ES-I3 (cell line): Measurements from ENCODE around the gene KRTAP10-7.
"Not testable (repeated sequence)": the region's sequence is repeated elsewhere in the genome, so short reads cannot be mapped to it uniquely, and the experiment has no call there.

ENCODE experiments used
- H3K36me3 ChIP-seq: 2 replicates; pipeline ENCODE4 v1.6.1; 2013; ENCODE audit warnings: mild to moderate bottlenecking, low read length, control low read depth, moderate library complexity; ENCODE audit not compliant: insufficient read depth
- H3K4me1 ChIP-seq: 2 replicates; pipeline ENCODE4 v1.6.1; 2013; ENCODE audit warnings: mild to moderate bottlenecking, control low read depth, low read length; ENCODE audit not compliant: insufficient read depth
- H3K9ac ChIP-seq: 2 replicates; pipeline ENCODE4 v1.6.1; 2013; ENCODE audit warnings: low read depth, mild to moderate bottlenecking, low read length, moderate library complexity
- H3K9me3 ChIP-seq: 2 replicates; pipeline ENCODE4 v1.6.1; 2013; ENCODE audit warnings: mild to moderate bottlenecking, low read length, moderate library complexity; ENCODE audit not compliant: control insufficient read depth, insufficient read depth

Gene KRTAP10-7

DNA sequence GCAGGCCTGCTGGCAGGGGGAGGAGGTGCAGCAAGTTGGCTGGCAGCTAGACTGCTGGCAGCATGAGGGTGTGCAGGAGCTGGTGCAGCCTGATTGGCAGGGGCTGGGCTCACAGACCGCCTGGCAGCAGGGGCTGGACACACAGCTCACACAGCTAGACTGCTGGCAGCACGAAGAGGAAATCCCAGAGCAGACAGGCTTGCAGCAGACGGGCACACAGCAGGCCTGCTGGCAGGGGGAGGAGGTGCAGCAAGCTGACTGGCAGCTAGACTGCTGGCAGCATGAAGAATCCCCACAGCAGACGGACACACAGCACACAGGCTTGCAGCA is 8.6 kb upstream of the KRTAP10-7 start:
- H3K9me3 ChIP-seq, H3K4me1 ChIP-seq, H3K9ac ChIP-seq, H3K36me3 ChIP-seq: not testable (repeated sequence)

DNA sequence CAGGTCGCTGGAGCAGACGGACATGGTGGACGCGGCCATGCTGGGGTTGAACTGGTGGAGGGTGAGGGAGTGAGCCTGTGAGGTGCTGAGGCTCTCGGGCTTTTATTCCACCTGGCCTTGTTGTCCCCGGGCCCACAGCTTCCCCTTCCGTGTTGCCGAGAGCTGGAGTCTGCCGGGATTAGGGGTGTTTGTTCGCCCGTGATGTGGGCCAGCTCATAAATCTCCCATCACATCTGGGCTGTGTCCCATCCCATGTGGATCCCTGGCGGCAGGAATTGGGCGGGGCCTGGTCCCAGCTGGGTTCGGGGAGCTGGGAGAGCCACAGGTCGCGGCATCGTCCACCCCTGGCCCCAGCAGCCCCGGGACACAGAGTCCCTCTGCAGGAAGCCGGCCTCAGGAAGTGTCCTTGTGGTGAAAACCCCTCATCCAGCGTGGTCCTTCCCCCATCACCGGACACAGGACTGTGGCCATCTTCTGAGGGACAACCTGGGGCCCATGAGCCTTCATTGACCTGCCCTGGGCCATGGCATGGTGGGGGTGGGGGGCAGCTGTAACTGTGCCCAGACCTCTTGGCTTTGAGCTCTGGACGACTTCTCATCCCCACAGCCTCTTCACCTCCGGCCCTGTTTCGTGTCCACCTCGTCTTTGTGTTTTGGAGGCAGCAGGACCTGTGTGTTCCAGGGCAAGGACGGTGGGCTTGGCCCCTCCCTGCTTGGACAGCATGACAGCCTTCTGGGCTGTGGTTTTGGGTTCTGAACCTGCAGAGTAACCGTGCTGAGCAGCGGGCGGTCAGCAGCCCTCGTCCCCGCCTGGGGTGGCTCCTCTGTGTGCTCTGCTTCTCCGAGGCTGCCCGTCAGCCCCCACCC is 7.7 kb upstream of the KRTAP10-7 start, which contains the start of gene KRTAP10-6:
TSS of gene KRTAP10-6 (minus strand) at position 60 of the 866 bp plus-strand sequence. CDS start at position 39, 21 bp downstream.
- Histone ChIP-seq H3K9me3 (no peaks in the 10 kb centered on the region), H3K4me1 (peaks cover 4% of the 10 kb centered on the region; the same call in 1 of the 2 replicates), H3K9ac (no peak within 1 kb of the TSS), H3K36me3 (no peaks in the 10 kb centered on the region)

DNA sequence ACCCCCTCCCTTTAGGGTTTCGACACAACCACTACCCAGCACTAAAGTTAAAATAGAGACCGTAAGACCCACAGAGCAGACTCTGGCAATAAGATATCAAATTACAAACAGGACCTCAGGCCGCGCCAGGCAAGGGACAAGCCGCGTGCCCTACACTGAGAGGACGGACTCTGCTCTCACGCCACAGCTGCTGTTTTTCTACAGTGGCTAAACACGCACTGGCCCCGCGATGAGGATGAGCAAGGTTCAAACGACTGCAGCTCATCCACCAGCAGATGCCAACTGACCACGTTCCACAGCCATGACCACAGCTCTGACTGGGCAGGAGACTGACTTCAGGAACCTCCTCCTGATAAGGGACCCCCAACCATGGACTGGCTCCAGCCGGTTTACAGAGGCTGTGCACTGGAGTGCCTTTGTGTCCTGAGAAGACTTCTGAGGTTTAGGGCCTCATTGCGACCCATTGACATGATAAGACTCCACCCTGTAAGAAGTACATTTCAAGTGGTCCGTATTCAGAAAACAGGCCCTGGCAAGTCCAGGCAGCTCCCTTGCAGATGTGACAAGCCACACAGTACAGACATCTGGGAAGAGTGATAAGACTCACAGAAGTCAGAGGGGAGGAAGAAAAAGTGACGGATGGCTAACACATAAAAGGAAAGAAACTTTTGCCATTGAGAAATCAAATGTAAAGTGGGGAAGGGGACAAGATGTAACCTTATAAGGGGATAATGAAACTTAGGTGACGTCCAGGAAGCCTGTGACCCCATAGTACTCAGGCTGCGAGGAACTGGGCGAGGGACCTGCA is 6.6 kb upstream of the KRTAP10-7 start:
- H3K9ac ChIP-seq, result no peak overlapping the region

DNA sequence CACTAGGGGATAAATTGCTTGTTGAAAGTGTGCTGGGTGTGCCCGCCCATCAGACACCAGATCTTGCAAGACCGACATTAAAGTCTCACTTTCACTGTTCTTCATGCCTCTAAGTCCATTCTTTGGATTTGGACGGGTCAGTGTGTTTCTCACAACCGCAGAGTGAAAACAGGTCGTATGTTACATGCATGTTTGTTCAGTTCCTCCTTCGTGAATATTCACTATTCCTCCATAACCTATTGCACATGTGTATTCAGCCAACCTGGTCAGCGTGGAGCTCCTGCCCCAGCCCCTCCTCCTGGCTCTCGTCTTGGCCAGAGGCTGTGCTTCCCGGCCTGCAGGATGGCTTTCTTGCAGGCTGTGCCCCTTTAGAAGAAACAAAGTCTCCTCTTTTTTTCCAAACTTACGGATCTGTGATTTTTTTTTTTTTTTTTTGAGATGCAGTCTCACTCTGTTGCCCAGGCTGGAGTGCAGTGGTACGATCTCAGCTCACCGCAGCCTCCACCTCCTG is 5.9 kb upstream of the KRTAP10-7 start:
- H3K9me3 ChIP-seq, result no peaks in the 10 kb centered on the region; the same call in 1 of the 2 replicates
- H3K4me1 ChIP-seq, result peaks cover 4% of the 10 kb centered on the region
- no peaks in the 10 kb centered on the region for H3K36me3 ChIP-seq
- no peak overlapping the region for H3K9ac ChIP-seq

More for the DNA sequence above, 6.6 kb upstream of the KRTAP10-7 start:
- Histone ChIP-seq H3K36me3 (no peaks in the 10 kb centered on the region), H3K9me3 (no peaks in the 10 kb centered on the region; the same call in 1 of the 2 replicates), H3K4me1 (peaks cover 4% of the 10 kb centered on the region)

DNA sequence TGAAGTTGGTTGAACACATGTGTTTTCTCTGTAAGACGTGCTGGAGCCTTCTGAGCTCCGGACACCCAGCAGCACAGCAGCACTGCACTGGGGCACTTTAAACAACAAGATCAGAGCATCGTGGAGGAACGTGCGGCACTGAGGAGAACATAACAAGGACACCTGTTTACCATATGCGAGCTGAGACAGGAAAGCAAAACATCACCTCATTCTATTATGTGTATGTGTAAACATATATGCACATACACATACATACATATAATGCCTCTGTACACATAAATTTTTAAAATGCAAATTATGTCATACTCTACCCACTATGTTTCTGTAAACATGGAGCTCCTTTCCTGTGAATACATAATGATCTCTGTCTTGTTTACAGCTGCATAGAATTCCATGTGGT is 4.9 kb upstream of the KRTAP10-7 start:
- no peaks in the 10 kb centered on the region; the same call in 1 of the 2 replicates for H3K9me3 ChIP-seq
- no peak overlapping the region for H3K9ac ChIP-seq
- no peaks in the 10 kb centered on the region for H3K36me3 ChIP-seq

DNA sequence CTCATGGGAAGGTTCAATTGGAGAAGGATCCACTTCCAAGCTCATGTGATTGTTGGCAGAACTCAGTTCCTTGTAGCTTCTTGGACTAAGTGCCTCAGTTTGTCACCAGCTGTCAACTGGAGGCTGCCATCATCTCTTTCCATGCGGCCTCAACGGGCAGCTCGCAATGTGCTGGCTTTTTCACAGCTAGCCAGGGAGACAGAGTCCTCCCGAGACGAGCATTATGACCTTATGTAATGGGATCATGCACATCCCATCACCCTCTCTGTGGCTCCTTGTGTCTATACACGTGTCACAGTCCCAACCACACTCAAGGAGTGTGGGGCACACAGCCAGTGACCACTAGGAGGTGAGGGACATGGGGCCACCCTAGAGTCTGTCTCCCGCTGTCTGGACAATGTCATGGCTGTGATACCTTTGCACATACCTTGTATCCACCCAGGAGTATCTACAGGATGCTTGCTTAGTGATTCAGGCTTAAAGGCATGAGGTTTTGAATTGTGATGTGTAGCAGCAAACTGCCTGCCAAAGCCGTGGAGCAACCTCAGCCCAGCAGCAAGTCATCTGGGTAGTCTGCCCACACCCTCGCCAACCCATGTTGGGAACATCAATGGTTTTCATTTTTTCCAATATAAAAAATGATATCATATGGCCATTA is 4.2 kb upstream of the KRTAP10-7 start:
- no peak overlapping the region for H3K9ac ChIP-seq
- no peaks in the 10 kb centered on the region; the same call in 1 of the 2 replicates for H3K9me3 ChIP-seq
- no peaks in the 10 kb centered on the region for H3K36me3 ChIP-seq
- peaks cover 4% of the 10 kb centered on the region for H3K4me1 ChIP-seq

More for the DNA sequence above, 4.9 kb upstream of the KRTAP10-7 start:
- H3K4me1 ChIP-seq, result peaks cover 4% of the 10 kb centered on the region

- Histone ChIP-seq H3K4me1 (peaks cover 4% of the 10 kb centered on the region; the same call in 1 of the 2 replicates), H3K36me3 (no peaks in the 10 kb centered on the region), H3K9me3 (no peaks in the 10 kb centered on the region; the same call in 1 of the 2 replicates), H3K9ac (no peak overlapping the region)
Observed at GRCh38 chr21:44598061-44598460, 2.3 kb upstream of the KRTAP10-7 start.

GRCh38 chr21:44599264-44600029 is 950 bp upstream of the KRTAP10-7 start:
- no peaks in the 10 kb centered on the region; the same call in 1 of the 2 replicates for H3K9me3 ChIP-seq
- no peaks in the 10 kb centered on the region; the same call in 1 of the 2 replicates for H3K4me1 ChIP-seq
- no peaks in the 10 kb centered on the region for H3K36me3 ChIP-seq
- no peak overlapping the region for H3K9ac ChIP-seq

- not testable (repeated sequence) for H3K9me3 ChIP-seq
Observed at GRCh38 chr21:44601091-44601490, 694 bp downstream of the KRTAP10-7 start.

GRCh38 chr21:44601596-44602462 is 1.4 kb downstream of the KRTAP10-7 start:
- no peaks in the 10 kb centered on the region; the same call in 1 of the 2 replicates for H3K9me3 ChIP-seq
- H3K36me3 ChIP-seq, result no peaks in the 10 kb centered on the region
- no peak overlapping the region for H3K9ac ChIP-seq
- no peaks in the 10 kb centered on the region; the same call in 1 of the 2 replicates for H3K4me1 ChIP-seq

More at GRCh38 chr21:44601091-44601490, 694 bp downstream of the KRTAP10-7 start:
- H3K4me1 ChIP-seq, H3K36me3 ChIP-seq, H3K9ac ChIP-seq: not testable (repeated sequence)

DNA sequence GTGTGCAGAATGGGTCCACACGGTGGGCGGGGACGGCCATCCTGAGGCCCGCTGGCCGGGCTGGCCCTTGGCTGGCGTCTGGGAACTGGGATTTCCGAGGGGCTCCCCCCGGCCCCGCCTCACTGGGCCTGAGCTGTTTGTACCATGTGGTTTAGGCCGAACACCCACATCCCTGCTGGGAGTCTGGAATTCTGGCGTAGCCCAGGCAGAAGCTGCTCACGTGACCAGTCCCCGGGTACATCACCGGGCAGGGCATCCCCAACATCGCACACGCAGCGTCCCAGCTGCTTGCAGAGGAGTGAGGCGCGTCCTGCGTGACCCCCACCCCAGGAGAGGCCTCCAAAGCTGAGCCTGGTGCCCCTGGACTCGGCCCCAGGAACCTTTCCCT is 2.1 kb downstream of the KRTAP10-7 start:
- no peak overlapping the region for H3K9ac ChIP-seq
- H3K9me3 ChIP-seq, result no peaks in the 10 kb centered on the region; the same call in 1 of the 2 replicates
- no peaks in the 10 kb centered on the region for H3K36me3 ChIP-seq
- H3K4me1 ChIP-seq, result no peaks in the 10 kb centered on the region; the same call in 1 of the 2 replicates

DNA sequence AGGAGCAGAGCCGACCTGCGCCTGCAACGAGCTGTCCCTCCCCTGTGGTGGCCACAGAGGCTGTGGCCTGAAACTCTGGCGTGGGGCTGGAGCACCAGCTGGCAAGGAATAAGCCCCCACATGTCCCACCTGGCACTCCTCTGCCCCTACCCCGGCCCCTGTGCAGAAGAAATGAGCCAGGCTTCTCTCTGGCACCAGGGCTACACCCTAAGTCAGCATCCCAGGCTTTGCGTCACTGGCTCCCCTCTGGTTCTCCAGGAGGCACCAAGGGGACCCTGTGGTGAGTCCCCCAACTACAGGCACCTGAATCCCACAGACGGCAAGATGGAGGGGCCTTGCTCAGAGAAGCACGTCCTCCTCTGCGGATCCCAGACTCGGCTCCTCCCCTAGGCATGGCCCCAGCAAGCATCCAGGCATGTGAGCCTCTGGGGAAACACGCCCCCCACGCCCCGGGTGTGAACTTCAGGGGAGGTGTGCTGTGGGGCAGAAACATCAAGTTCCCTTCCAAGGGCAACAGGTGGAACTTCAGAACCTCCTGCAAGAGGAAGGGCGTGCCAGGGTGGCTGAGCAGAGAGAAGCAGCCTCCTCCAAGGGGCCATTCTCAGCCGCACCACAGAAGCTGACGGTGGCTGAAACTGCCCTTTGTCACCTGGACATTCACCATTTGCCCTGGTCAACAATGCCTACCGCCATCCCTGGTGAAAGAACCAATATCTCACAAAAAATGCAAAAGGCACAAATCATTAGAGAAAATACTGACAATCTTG is 2.9 kb downstream of the KRTAP10-7 start:
- Histone ChIP-seq H3K36me3 (no peaks in the 10 kb centered on the region), H3K4me1 (no peaks in the 10 kb centered on the region; the same call in 1 of the 2 replicates), H3K9me3 (no peaks in the 10 kb centered on the region; the same call in 1 of the 2 replicates), H3K9ac (no peak overlapping the region)
